Astrocyte (in vitro differentiated cells and primary cell): ENCODE results near the gene RFX1.

Source experiments
- EZH2 ChIP-seq: IDR thresholded peaks from 2 replicates; pipeline ENCODE4 v1.6.1; 2012; ENCODE audit warnings: mild to moderate bottlenecking, low read length, inconsistent platforms; ENCODE audit not compliant: insufficient read depth
- TF ChIP-seq, protein P1 (sequence below): IDR thresholded peaks from 2 replicates; pipeline ENCODE4 v1.5.1; 2011; ENCODE audit warnings: low read depth, mild to moderate bottlenecking, inconsistent platforms, low read length, moderate library complexity; ENCODE audit not compliant: insufficient read depth

DNA sequence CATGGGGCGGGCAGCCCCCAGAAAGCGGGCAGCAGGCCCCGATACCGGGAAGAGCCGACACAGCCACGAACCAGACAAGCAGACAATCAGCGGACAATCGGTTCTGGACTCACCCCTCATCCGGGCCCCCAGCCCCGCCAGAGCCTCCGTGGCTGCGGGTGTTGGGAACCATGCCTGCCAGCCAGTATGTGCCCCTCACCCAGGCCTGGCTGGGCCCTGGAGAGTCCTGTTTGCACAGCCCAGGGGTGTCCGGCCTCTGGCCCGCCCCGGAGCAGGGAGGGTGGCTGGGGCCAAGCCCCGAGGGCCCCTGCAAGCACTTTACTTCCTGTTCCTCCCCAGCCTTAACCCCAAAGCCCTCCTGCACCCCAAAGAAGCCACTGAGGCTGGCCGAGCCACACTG is 75.7 kb downstream of the RFX1 start:
- TF ChIP-seq, protein P1, sequence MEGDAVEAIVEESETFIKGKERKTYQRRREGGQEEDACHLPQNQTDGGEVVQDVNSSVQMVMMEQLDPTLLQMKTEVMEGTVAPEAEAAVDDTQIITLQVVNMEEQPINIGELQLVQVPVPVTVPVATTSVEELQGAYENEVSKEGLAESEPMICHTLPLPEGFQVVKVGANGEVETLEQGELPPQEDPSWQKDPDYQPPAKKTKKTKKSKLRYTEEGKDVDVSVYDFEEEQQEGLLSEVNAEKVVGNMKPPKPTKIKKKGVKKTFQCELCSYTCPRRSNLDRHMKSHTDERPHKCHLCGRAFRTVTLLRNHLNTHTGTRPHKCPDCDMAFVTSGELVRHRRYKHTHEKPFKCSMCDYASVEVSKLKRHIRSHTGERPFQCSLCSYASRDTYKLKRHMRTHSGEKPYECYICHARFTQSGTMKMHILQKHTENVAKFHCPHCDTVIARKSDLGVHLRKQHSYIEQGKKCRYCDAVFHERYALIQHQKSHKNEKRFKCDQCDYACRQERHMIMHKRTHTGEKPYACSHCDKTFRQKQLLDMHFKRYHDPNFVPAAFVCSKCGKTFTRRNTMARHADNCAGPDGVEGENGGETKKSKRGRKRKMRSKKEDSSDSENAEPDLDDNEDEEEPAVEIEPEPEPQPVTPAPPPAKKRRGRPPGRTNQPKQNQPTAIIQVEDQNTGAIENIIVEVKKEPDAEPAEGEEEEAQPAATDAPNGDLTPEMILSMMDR = no peak
- no peak for TF ChIP-seq EZH2
